WERI-Rb-1 (cell line): Measurements from ENCODE around the gene WDR64.
"Not testable (repeated sequence)": the region's sequence is repeated elsewhere in the genome, so short reads cannot be mapped to it uniquely, and the experiment has no call there.

Experiments
- DNase-seq: peaks from one replicate; pipeline ENCODE4 v3.0.0-alpha.2; 2020
- H3K27ac ChIP-seq: fragments of 250-450 bp; sonication (Bioruptor Pico); 2 replicates; pipeline ENCODE4 v1.5.1; 2020; ENCODE audit warnings: mild to moderate bottlenecking, moderate library complexity
- H3K27me3 ChIP-seq: fragments of 250-450 bp; sonication (Bioruptor Pico); 2 replicates; pipeline ENCODE4 v1.5.1; 2021; ENCODE audit warnings: mild to moderate bottlenecking, low read depth, moderate library complexity; ENCODE audit not compliant: insufficient read depth, severe bottlenecking
- H3K36me3 ChIP-seq: fragments of 250-450 bp; sonication (Bioruptor Pico); 2 replicates; pipeline ENCODE4 v1.5.1; 2020; ENCODE audit warnings: mild to moderate bottlenecking, moderate library complexity
- H3K4me3 ChIP-seq: 2 replicates; pipeline ENCODE4 v1.5.1; 2011; ENCODE audit warnings: low read depth, mild to moderate bottlenecking, control low read depth, low read length
- H3K9me3 ChIP-seq: fragments of 250-450 bp; sonication (Bioruptor Pico); 2 replicates; pipeline ENCODE4 v1.5.1; 2021; ENCODE audit warnings: mild to moderate bottlenecking, moderate library complexity; ENCODE audit not compliant: severe bottlenecking
- CTCF ChIP-seq: IDR thresholded peaks from 2 replicates; pipeline ENCODE4 v1.5.1; 2011; ENCODE audit warnings: low read depth, mild to moderate bottlenecking, control low read depth, inconsistent platforms, low read length

Gene WDR64

DNA sequence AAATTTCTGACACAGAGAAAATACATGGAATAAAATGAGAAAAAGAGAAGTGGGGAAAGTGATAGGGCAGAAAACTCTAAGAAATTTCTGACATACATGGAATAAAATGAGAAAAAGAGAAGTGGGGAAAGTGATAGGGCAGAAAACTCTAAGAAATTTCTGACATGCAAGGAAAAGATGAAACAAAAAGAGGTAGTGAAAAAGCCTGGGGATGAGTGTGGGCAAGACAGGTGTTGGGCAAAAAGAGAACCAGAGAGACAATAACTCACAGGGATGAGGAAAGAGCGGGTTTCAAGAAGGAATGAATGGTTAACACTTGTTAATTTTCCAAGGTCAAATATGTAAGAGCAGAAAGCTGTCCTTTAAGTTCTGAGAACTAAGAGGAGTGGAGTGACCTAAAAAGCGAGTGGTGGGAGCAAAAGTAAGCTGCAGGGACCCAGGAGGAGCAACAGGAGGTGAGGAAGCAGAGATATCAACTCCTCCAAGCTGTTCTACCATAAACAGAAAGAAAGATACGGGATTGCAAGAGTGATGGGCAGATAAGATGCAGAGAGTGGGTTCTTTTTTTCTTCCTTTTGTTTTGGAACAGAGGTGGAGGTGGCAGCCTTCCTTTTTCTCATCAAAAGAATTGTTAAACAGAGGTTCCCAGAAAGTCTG is 166.0 kb downstream of the WDR64 start:
- Histone ChIP-seq H3K36me3 (no peaks in the 10 kb centered on the region), H3K27me3 (peaks cover 53% of the 10 kb centered on the region), H3K9me3 (no peaks in the 10 kb centered on the region), H3K4me3 (no peak overlapping the region), H3K27ac (no peak overlapping the region)
- no peak for TF ChIP-seq CTCF
- no peak for DNase-seq

DNA sequence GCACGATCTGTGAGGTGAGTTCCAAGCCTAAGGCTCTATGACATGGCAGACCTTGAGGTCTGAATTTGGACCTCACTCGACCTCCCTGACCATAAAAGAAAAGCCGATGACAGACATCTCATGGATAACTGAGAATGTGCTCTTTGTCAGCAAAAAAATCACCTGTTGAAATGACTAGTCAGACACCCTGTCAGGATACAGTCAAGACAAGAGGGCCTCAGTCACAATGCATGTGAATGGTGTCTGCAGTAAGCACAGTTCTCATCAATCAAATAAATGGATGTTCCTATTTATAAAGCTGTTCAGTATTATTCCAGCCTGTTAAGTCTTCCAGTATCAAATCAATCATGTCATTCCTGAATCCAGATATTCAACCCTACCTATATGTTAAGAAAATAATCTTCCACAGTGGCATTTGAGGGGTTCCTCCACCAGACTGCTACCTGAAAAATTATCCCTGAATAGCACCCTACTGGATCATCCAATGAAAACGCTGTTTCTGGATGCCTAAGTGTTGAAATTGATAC is 167.3 kb downstream of the WDR64 start:
- DNase-seq, result no peak
- Histone ChIP-seq H3K4me3 (no peak overlapping the region), H3K27ac (no peak overlapping the region), H3K27me3 (peaks cover 53% of the 10 kb centered on the region), H3K36me3 (no peaks in the 10 kb centered on the region), H3K9me3 (no peaks in the 10 kb centered on the region)
- TF ChIP-seq CTCF, result no peak

DNA sequence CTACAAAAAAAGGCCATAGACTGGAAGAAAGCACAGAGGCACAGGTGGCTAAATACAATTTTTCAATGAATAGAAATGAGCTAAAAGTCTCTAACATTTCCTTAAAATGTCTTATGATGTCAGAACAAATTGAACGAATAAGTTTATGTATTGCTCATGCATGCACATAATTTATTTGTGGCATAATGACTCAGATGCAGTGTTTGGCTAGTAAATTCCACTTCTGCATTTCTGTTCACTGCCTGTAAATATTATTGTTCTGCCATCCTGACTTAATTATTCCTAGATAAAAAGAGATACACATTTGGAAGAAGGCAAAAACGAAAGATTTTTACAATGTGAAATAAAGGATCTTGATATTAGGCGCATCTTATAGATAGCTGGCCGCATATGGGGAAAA is 169.3 kb downstream of the WDR64 start:
- H3K9me3 ChIP-seq, result no peaks in the 10 kb centered on the region
- no peak for TF ChIP-seq CTCF
- H3K27ac ChIP-seq, result no peak overlapping the region
- no peak for DNase-seq
- no peak overlapping the region for H3K4me3 ChIP-seq
- no peaks in the 10 kb centered on the region for H3K36me3 ChIP-seq
- H3K27me3 ChIP-seq, result peaks cover 50% of the 10 kb centered on the region

DNA sequence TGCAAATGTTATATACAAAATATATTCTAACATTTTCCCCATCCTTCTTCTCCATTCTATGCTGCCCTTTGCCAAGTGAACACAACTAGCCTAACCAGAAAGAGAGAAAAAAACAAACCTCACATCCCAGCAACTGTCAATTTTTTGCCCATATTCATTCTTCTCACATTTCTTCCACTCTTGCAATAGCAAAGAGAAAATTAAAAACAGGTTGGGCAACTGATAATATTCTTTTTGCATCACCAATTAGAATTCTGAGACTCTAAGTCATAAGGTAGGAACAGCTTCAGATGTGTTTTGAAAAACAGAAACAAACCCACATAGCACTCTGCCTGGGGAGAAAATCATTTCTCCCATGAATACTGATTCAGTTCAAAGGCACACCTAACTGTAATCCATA is 170.8 kb downstream of the WDR64 start:
- Histone ChIP-seq H3K27me3 (peaks cover 40% of the 10 kb centered on the region), H3K9me3 (no peaks in the 10 kb centered on the region), H3K27ac (no peak overlapping the region), H3K4me3 (no peak overlapping the region), H3K36me3 (no peaks in the 10 kb centered on the region)
- TF ChIP-seq CTCF, result no peak
- DNase-seq, result no peak

DNA sequence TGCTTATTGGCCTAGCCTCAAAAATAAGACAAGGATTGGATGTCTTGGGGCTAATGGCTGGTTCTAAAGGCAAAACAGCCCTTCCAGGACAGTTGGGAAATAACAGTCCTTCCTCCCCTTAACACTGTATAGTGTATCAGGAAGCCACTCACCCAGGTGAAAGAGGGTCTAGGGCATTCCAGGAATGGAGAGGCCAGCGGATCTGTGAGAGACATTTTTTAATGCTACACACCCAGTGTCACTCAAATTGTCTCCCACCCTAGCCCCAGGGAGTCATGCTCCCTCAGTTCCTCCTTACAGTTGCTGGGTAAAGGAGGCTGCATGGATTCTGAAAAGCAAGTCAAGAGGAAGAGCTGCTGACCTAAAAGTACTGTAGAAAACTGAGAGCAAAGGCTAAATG is 171.8 kb downstream of the WDR64 start:
- no peak for DNase-seq
- no peaks in the 10 kb centered on the region for H3K36me3 ChIP-seq
- no peak for TF ChIP-seq CTCF
- no peaks in the 10 kb centered on the region for H3K9me3 ChIP-seq
- no peak overlapping the region for H3K27ac ChIP-seq
- peaks cover 41% of the 10 kb centered on the region for H3K27me3 ChIP-seq
- no peak overlapping the region for H3K4me3 ChIP-seq

- Histone ChIP-seq H3K27me3 (peaks cover 37% of the 10 kb centered on the region), H3K4me3 (no peak overlapping the region), H3K9me3 (no peaks in the 10 kb centered on the region), H3K27ac (no peak overlapping the region), H3K36me3 (no peaks in the 10 kb centered on the region)
- no peak for TF ChIP-seq CTCF
- DNase-seq, result no peak
These were observed 173.5 kb downstream of the WDR64 start for GRCh38 chr1:241825581-241825980.

DNA sequence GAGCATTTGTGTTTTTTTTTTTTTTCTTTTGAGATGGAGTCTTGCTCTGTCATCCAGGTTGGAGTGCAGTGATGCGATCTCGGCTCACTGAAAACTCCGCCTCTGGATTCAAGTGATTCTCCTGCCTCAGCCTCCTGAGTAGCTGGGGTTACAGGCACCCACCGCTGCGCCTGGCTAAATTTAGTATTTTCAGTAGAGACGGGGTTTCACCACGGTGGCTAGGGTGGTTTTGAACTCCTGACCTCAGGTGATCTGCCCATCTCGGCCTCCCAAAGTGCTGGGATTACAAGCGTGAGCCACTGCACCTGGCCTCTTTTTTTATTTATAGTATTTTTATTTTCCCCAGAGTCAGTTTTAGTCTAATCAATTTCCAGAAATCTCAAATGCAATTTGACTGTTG is 174.5 kb downstream of the WDR64 start:
- H3K27ac ChIP-seq, H3K36me3 ChIP-seq, H3K9me3 ChIP-seq, DNase-seq, H3K4me3 ChIP-seq: not testable (repeated sequence)
- peaks cover 37% of the 10 kb centered on the region for H3K27me3 ChIP-seq
